K562 (cell line): Measurements from ENCODE around the gene GRAMD1B. TPM values are rescaled to one million over a fixed set of nuclear protein-coding genes. Genes with fewer than 3 reads are reported as not detected.

ENCODE experiments used
- CREB3L1 ChIP-seq: fragments of 450-650 bp; IDR thresholded peaks from 2 replicates; pipeline ENCODE4 v1.6.1; 2014; ENCODE audit warnings: low read depth, mild to moderate bottlenecking, moderate library complexity, borderline replicate concordance
- KDM5B ChIP-seq: fragments of 200-600 bp; sonication (generic); IDR thresholded peaks from 2 replicates; pipeline ENCODE4 v1.6.1; 2012; ENCODE audit warnings: low read depth, mild to moderate bottlenecking, moderate library complexity, low read length, control low read depth, inconsistent platforms; ENCODE audit not compliant: insufficient replicate concordance
- MTF1 ChIP-seq: fragments of 250-450 bp; sonication (Bioruptor Pico); IDR thresholded peaks from 2 replicates; pipeline ENCODE4 v1.9.0; 2021; ENCODE audit warnings: moderate library complexity, mild to moderate bottlenecking, inconsistent platforms, borderline replicate concordance
- NR2F6 ChIP-seq: fragments of 450-650 bp; formaldehyde crosslinking; IDR thresholded peaks from 2 replicates; pipeline ENCODE4 v1.4.0; 2020; ENCODE audit warnings: mild to moderate bottlenecking
- NRF1 ChIP-seq, 2 experiments: fragments of 450-650 bp; IDR thresholded peaks in 1 of 2; conservative IDR thresholded peaks in 1 of 2; 2 replicates each; pipeline ENCODE4 v1.6.1; 2014; ENCODE audit warnings: mild to moderate bottlenecking in 2 of 2
- ZNF212 ChIP-seq: fragments of 450-650 bp; formaldehyde crosslinking; IDR thresholded peaks from 2 replicates; pipeline ENCODE4 v1.4.0; 2020; ENCODE audit warnings: mild to moderate bottlenecking
- ZNF76 ChIP-seq: fragments of 250-450 bp; sonication (Bioruptor Pico); IDR thresholded peaks from 2 replicates; pipeline ENCODE4 v1.4.0; 2020; ENCODE audit warnings: mild to moderate bottlenecking, moderate library complexity, borderline replicate concordance
- polyA plus RNA-seq, 8 experiments: library from polyadenylated mRNA; depleted of rRNA in 4 of 8; stranded (reverse) in 5 of 8; unstranded in 3 of 8; fragments of >200 nt; fragmentation: Nextera tagmentation in 2 of 8; fragmentation: Illumina TruSeq in 1 of 8; extraction: Ambion mirVana in 2 of 8; extraction: Trizol in 1 of 8; gene quantifications; 2 replicates each; pipeline versions ENCODE4 v1.2.1 to v1.2.3, GENCODE V29; 2011 to 2014; ENCODE audit warnings: inconsistent platforms in 1 of 8, missing spikeins in 1 of 8
- total RNA-seq, 7 experiments: library from RNA; depleted of rRNA in 6 of 7; stranded (reverse); fragments of >200 nt in 6 of 7; fragmentation: Illumina TruSeq in 2 of 7; extraction: Trizol in 2 of 7; gene quantifications; 2 replicates each; pipeline versions ENCODE4 v1.2.1 to v1.2.3, GENCODE V29; 2011 to 2021; ENCODE audit warnings: low replicate concordance in 1 of 7
- TF ChIP-seq, protein P1 (sequence below): sonication (generic); formaldehyde crosslinking; IDR thresholded peaks from 2 replicates; pipeline ENCODE4 v1.8.1; 2023; ENCODE audit warnings: mild to moderate bottlenecking, missing genetic modification reagents

The GRAMD1B gene
- total and polyA plus RNA-seq, 9 of the 15 experiments (the other 6 are each of a cell fraction or from before 2014, with no cell fraction given), result 0.31 TPM; not detected in 8

DNA sequence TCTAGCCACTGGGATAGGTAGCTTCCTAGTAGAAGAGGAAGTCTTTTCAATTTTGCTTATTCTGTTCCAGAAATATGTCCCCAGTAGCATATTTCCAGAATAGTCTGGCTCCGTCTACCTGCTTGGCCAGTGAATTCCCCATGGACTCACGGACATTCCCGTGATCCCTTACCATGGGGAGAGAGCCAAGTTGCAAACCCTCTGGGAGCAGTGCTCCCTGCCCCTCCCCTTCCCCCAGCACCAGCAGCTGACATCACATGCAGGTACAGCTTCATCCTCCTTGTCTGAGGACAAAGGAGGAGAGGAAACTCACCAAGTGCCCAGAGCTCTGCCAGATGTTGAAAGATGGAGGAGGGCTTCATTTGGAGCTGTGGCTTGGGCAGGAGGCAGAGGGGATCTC lies 61.2 kb downstream of the GRAMD1B start (continued):
- TF ChIP-seq, protein P1, sequence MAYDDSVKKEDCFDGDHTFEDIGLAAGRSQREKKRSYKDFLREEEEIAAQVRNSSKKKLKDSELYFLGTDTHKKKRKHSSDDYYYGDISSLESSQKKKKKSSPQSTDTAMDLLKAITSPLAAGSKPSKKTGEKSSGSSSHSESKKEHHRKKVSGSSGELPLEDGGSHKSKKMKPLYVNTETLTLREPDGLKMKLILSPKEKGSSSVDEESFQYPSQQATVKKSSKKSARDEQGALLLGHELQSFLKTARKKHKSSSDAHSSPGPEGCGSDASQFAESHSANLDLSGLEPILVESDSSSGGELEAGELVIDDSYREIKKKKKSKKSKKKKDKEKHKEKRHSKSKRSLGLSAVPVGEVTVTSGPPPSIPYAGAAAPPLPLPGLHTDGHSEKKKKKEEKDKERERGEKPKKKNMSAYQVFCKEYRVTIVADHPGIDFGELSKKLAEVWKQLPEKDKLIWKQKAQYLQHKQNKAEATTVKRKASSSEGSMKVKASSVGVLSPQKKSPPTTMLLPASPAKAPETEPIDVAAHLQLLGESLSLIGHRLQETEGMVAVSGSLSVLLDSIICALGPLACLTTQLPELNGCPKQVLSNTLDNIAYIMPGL (CRISPR knock-in tag), result no peak
- TF ChIP-seq ZNF212 (CRISPR knock-in tag), result no peak
- no peak for TF ChIP-seq NR2F6 (CRISPR knock-in tag)
- TF ChIP-seq NRF1 (conservative IDR thresholded peaks at IDR 0.05 in 1 of 2, IDR thresholded peaks at IDR 0.05 in 1 of 2), result no peak
- no peak for TF ChIP-seq MTF1 (CRISPR knock-in tag)
- TF ChIP-seq CREB3L1, result no peak
- TF ChIP-seq ZNF76 (CRISPR knock-in tag), result no peak
- no peak for TF ChIP-seq KDM5B
